GM23248 (cell line): Measurements from ENCODE around the gene FASTKD1.
"Not testable (repeated sequence)": the region's sequence is repeated elsewhere in the genome, so short reads cannot be mapped to it uniquely, and the experiment has no call there.

Experiments
- EZH2 ChIP-seq: fragments of 200-600 bp; sonication (generic); IDR thresholded peaks from 2 replicates; pipeline ENCODE4 v1.6.1; 2018; ENCODE audit warnings: antibody characterized with exemption, mild to moderate bottlenecking; ENCODE audit not compliant: insufficient read depth, poor library complexity, severe bottlenecking
- EZH2phosphoT487 ChIP-seq: fragments of 200-600 bp; sonication (generic); IDR thresholded peaks from 2 replicates; pipeline ENCODE4 v1.6.1; 2018; ENCODE audit warnings: antibody characterized with exemption, moderate library complexity, mild to moderate bottlenecking, low read depth; ENCODE audit not compliant: insufficient read depth

DNA sequence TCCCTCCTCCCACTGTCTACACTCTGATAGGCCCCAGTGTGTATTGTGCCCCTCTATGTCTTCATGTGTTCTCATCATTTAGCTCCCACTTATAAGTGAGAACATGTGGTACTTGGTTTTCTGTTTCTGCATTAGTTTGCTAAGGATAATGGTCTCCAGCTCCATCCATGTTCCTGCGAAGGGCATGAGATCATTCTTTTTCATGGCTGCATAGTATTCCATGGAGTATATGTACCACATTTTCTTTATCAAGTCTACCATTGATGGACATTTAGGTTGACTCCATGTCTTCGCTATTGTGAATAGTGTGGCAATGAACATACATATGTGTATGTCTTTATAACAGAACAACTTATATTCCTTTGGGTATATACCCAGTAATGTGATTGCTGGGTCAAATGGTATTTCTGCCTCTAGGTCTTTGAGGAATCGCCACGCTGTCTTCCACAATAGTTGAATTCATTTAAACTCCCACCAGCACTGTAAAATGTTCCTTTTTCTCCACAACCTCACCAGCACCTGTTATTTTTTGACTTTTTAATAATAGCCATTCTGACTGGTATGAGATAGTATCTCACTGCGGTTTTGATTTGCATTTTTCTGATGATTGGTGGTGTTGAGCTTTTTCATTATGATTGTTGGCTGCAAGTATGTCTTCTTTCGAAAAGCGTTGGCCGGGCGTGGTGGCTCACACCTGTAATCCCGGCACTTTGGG is 9.0 kb upstream of the FASTKD1 start:
- not testable (repeated sequence) for TF ChIP-seq EZH2, EZH2phosphoT487
